Panc1 (cell line): ENCODE measurements around the gene RADIL.

Source experiments
- CTCF ChIP-seq: fragments of 450-650 bp; IDR thresholded peaks from 2 replicates; pipeline ENCODE4 v1.5.1; 2017; ENCODE audit warnings: mild to moderate bottlenecking
- POLR2AphosphoS5 ChIP-seq: IDR thresholded peaks from 2 replicates; pipeline ENCODE4 v1.6.1; 2012; ENCODE audit warnings: mild to moderate bottlenecking, low read depth, low read length, moderate library complexity
- SIN3A ChIP-seq: IDR thresholded peaks from 2 replicates; pipeline ENCODE4 v1.6.1; 2012; ENCODE audit warnings: low read depth, mild to moderate bottlenecking, low read length, moderate library complexity, borderline replicate concordance; ENCODE audit not compliant: insufficient read depth

GRCh38 chr7:4833176-4833575 lies 50.3 kb downstream of the RADIL start:
- no peak for TF ChIP-seq CTCF
- TF ChIP-seq POLR2AphosphoS5, result no peak
- TF ChIP-seq SIN3A, result no peak
